Stimulated activated CD8-positive, alpha-beta memory T cell treated with anti-CD3 and anti-CD28 coated beads, Interleukin-2, amount 100 ng/mL, for 48 hours (primary cell): ENCODE measurements around the gene DTX3L.
"Not testable (repeated sequence)": the region's sequence is repeated elsewhere in the genome, so short reads cannot be mapped to it uniquely, and the experiment has no call there.

Experiments used
- DNase-seq, 2 donors: peaks; one replicate each; pipeline ENCODE4 v3.0.0-alpha.2; 2020; ENCODE audit warnings: low read depth in 2 of 2

The DTX3L gene

DNA sequence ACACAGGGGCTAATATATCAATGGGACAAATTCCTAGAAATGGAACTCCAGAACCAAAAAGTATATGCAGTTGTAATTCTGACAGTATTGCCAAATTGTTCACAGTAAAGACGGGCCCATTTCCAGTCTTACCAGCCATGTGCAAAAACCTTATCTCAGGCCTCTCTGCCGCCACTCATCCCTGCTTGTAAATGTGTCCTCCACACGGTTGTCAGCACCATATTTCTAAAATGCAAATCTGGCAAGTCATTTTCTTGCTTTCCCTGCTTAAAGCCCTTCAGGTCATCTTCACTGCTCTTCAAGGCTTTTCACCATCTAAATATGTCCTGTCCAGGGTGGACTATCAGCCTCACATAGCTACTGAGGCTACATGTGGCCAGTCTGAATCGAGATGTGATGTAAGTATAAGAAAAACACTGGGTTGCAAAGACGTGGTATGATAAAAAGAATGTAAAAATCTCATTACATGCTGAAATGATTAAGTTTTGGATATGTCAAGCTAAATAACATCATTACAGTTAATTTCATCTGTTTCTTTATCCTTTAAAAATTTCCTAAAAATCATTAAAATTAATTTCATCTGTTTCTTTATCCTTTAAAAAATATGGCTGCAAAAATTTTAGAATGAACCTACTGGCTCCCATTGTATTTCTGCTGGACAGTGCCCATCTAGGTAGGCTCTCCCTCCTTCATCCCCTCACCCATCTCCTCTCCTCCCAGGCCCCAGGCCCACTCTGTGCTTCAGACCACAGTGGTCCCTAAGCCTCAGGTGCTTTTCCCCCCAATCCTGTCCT, 1.0 kb upstream of the DTX3L start:
- no peak for DNase-seq

DNA sequence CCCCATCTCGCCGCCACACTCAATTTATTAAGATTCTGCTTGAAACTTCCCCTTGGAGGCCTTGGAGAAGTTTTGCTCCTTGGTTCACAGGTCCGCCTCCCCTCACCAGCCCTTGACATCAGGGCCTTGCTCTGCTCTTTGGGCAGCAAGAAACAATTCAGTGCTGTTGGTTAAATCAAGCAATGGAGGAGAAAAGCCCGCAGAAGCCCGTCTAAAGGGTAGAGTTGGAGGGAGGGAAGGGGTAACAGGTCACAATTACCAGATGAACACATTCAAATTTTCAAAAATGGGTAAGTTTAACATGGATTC, 467 bp upstream of the DTX3L start:
- no peak for DNase-seq

DNA sequence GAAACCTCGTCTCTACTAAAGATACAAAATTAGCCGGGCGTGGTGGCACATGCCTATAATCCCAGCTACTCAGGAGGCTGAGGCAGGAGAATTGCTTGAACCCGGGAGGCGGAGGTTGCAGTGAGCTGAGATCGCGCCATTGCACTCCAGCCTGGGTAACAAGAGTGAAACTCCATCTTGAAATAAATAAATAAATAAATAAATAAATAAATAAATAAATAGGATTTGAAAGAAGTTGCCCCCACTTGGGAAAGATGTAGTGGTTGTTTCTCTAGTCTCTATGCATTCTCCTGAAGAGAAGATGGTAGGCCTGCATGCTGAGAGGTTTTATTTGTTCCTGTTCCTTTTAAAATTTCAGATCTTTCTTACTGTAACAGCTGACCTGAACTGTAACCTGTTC, 4.0 kb downstream of the DTX3L start:
- not testable (repeated sequence) for DNase-seq

DNA sequence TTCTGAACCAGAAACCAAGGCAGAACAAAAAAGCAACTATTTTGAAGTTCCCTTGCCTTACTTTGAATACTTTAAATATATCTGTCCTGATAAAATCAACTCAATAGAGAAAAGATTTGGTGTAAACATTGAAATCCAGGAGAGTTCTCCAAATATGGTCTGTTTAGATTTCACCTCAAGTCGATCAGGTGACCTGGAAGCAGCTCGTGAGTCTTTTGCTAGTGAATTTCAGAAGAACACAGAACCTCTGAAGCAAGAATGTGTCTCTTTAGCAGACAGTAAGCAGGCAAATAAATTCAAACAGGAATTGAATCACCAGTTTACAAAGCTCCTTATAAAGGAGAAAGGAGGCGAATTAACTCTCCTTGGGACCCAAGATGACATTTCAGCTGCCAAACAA, 4.6 kb downstream of the DTX3L start:
- DNase-seq, result no peak

DNA sequence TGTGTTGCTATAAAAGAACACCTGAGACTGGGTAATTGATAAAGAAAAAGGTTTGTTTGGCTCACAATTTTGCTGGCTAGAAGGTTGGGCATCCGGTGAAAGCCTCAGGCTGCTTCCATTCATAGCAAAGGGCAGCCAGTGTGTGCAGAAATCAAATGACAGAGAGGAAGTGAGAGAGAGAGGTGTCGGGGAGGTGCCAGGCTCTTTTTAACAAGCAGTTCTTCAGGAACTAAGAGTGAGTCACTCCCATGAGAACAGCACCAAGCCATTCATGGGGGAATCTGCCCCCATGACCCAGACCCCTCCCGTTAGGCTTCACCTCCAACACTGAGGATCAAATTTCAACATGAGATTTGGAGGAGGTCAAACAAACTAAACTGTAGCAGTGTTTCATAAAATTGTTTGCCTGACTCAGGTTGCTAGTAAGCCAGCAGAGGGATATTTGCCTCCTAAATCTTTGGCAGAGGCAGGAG, 8.8 kb downstream of the DTX3L start:
- peak in 1 of 2 donors; percentile 8 for DNase-seq

DNA sequence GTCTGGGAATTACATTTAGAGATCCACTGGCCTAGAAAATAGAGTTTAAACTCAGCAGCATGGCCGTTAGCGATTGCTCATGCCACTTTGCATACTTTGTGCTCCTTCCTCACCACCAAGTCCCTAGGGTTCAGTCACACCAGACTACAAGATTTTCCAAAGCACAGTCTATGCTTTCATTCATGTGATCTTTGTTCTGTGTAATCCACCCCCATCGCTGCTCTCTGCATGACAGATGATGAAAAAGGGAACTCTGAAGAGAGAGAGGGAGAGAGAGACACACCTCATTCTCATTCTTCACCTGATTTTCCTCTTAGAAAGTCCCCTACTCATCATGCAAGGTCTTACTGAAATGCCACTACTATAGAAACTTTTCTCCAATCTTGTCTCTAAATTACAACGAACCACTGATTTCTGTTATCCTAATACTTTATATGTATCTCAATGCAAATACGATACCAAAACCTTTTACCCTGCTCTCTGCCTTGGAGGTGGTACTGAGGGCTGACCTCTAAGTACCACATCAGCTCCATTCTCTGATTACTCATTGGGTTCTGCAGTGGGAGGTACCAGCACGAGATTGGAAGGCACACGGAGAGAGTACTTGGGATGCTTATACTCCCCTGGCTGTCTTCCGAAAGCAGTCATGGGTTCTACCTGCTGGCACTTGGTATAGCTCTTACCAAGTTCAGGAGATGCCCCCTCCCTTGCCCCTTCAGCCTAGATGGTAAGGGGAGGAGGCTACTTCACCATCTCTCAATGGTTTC, 12.2 kb downstream of the DTX3L start:
- DNase-seq, result no peak

DNA sequence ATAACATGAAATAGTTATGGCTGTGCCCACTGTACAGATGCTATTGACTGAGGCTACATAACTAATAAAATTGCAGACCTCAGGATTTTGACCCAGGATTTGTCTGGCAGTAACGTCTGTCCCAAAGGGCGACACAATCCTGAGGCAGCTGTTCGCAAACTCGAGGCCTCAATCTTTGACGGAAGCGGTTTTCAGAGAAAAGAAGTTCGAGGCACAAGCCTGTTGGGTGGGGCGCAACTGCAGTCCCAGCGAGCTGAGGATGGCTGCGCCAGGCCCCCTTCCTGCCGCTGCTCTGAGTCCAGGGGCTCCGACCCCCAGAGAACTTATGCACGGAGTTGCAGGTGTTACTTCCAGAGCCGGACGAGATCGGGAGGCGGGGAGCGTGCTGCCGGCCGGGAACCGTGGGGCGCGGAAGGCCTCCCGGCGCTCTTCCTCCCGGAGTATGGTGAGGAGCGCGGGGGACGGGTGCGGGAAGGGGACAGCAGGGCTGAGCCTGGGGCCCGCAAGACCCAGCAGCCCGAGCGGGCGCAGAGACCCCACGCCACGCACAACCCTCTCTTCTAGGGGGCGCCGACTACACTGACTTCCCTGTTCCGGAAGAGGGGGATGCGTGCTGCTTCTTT, 13.4 kb downstream of the DTX3L start, which contains the start of gene PARP15:
PARP15 (plus strand) TSS at position 242 of the 623 bp plus-strand sequence; CDS start at position 260, 18 bp downstream.
- DNase-seq, result peak in 1 of 2 donors; percentile 18

DNA sequence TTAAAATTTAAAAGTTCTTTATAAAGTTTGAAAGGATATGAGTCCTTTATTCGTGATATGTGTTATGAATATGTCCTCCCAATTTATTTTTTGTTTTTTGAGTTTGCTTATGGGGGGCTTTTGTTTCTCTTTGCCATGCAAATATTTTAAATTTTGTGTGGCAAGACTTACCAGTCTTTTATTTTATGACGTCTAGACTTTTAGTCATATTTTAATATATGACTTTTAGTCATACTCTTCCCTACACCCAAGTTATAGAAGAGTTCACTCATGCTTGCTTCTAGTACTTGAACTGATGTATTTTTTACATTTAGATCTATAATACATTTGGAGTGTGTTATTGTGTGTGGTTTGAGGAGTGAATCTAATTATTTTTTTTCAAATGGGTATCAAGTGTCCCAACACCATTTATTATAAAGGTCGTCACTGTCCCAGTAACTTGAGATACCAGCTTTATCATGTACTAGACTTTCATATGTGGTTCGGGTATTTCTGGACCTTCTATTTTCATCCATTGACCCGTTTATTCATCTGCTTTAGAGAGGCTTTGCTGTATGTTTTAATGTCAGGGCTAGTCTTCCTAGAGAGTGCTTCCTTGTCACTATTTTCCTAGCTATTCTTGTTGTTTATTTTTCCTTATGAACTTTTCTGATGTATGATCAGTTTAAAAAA, 14.1 kb downstream of the DTX3L start:
- no peak for DNase-seq

DNA sequence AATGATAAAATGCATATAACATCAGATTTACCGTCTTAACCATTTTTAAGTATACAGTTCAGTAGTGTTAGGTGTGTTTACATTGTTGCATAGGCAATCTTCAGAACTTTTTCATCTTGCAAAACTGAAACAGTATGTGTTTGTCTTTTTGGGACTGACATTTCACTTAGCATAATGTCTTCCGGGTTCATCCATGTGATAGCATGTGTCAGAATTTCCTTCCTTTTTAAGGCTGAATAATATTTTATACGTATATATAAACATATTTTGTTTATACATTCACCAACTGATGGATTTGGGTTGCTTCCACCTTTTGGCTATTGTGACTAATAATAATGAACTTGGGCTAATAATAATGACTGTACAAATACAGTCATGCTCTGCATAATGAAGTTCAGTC, 16.3 kb downstream of the DTX3L start:
- DNase-seq, result no peak

DNA sequence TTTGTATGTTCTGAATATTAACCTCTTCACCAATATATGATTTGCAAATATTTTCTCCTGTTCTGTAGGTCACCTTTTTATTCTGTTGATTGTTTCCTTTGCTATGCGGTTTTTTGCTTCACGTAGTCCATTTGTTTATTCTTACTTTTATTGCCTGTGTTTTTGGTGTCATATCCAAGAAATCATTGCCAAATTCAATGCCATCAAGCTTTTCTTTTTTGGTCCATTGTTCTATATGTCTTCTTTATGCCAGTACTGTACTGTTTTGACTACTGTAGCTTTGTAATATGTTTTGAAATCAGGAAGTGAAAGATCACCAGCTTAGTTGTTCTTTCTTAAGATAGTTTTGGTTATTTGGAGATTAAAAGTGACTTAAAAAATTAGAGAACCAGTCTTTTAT, 17.5 kb downstream of the DTX3L start:
- no peak for DNase-seq

DNA sequence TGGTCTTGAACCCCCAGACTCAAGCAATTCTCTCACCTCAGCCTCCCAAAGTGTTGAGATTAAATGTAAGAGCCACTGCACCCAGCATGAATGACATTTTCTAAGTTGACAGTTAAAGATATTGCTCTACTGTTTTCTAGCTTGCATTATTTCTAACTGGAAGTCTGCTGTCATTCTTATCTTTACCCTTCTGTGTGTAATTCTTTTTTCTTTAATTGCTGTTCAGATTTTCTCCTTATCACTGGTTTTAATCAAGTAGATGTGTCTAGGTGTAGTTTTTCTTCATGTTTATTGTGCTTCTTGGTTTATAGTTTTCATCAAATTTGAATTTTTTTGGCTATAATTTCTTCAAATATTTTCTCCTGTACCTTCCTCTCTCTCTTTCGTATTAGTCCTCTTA, 18.3 kb downstream of the DTX3L start:
- DNase-seq, result no peak

DNA sequence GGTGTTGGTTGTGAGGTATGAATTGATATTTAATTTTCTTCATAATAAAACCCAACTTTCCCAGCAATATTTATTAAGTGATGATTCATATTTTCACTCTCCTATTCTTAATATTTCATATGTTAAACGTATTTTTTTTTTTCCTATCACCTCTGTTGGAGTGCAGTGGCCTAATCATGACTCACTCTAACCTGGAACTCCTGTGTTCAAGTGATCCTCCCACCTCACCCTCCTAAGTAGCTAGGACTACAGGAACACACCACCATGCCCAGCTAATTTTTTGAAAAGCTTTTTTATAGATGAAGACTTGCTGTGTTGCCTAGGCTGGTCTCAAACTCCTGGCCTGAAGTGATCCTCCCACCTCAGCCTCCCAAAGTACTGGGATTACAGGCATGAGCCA, 22.0 kb downstream of the DTX3L start:
- no peak for DNase-seq

DNA sequence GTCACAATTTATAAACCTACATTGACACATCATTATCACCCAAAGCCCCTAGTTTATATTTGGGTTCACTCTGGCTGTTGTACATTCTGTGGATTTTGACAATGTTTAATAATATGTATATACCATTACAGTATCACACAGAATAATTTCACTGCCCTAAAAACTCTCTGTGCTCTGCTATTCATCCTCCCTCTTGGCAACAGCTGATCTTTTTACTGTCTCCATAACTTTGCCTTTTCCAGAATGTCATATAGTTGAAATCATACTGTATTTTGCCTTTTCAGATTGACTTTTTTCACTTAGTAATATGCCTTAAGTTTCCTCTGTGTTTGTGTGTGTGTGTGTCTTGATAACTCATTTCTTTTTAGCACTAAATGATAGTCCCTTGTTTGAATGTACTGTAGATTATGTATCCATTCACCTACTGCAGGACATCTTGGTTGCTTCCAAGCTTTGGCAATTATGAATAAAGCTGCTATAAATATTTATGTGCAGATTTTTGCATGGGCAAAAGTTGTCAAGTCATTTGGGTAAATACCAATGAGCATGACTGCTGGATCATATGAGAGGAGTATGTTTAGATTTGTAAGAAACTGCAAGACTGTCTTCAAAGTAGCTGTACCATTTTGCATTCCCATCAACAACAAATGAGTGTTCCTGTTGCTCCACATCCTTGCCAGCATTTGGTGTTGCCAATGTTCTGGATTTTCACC, 22.8 kb downstream of the DTX3L start:
- no peak for DNase-seq

DNA sequence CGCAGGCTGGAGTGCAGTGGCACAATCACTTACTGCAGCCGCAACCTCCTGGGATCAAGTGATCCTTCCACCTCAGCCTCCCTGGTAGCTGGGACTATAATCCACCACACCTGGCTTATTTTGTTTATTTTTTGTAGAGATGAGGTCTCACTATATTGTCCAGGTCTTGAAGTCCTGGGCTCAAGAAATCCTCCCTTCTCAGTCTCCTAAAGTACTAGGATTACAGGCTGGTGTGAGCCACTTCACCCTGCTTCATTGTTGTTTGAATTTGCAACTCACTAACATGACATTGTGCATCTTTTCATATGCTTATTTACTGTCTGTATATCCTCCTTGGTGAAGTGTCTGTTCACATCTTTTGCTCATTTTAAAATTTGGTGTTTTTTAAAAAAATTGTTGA, 23.4 kb downstream of the DTX3L start:
- no peak for DNase-seq

DNA sequence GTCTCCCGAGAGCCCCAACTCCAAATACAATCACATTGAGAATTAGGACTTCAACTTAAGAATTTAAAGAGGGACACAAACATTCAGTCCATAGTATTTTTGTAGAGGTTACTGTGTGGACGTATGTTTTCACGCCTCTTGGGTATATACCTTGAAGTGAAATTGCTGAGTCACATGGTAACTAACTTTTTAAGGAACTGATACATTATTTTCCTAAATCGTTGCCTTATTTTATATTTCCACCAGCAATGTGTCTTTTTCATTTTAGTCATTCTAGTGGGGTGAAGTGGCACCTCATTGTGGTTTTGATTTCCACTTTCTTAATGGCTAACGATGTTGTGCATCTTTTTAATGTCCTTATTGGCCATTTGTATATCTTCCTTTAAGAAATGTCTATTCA, 25.2 kb downstream of the DTX3L start:
- no peak for DNase-seq

DNA sequence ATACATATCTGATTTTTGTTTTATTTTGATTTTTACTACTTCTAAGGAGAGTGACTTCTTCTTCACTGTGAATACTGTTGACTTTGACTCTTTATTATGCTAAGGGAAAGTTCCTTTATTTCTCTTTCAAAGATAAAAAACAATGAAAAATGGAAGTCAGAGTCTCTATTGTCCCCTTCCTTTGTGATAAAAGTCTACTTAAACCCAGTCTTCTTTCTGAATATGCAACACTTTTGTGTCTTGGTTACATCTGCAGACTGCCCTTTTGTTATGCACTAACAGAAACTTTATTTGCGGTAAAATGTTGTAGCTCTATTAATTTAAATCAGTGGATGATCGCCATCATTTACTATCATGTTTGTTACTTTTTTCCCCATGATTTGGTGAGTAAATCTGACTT, 26.5 kb downstream of the DTX3L start:
- no peak for DNase-seq

DNA sequence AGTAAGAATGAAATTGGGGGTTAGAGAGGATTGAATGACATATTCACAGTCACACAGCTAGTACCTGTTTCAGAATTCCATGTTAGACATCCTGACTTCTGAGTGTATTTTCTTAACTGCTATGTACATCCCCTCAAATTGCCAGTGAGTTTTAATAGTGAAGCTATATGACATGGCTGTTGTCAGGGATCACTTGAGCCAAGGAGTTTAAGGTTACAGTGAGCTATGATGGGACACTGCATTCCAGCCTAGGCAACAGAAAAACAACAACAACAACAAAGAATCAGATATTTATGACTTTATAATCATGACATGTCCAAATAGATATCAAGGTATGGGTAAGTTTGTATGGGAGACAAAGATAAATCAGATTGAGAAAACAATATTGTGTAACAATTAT, 29.9 kb downstream of the DTX3L start:
- no peak for DNase-seq

DNA sequence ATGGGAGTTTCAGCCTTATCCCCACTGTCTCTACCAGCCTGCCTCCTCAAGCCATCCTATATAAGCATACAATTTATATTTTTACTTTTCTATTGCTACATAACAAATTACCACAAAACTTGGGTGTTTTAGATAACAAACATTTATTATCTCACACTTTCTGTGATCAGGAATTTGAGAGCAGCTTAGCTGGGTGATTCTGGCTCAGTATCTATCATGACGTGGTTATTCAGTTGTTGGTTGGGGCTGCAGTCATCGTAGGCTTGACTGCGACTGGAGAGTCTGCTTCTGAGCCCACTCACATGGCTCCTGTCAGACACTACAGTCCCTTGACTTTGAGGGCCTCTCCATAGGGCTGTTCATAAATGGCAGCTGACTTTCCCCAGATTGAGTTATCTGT, 34.0 kb downstream of the DTX3L start:
- no peak for DNase-seq

DNA sequence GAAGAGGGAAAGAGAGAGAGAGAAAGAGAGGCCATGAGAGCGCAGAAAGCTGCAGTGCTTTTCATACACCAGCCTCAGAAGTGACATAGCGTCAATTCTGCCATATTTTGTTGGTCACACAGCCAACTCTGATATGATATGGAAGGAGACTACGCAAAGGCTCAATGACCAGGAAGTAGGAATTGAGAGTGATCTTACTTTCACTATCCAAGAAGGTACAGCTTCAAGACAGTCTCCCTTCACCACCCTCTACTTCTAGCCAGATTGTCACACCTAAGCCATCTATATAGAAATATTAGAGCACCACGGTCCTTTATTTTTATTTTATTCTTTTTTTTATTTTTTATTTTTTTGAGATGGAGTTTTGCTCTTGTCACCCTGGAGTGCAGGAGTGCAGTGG, 34.4 kb downstream of the DTX3L start:
- no peak for DNase-seq

DNA sequence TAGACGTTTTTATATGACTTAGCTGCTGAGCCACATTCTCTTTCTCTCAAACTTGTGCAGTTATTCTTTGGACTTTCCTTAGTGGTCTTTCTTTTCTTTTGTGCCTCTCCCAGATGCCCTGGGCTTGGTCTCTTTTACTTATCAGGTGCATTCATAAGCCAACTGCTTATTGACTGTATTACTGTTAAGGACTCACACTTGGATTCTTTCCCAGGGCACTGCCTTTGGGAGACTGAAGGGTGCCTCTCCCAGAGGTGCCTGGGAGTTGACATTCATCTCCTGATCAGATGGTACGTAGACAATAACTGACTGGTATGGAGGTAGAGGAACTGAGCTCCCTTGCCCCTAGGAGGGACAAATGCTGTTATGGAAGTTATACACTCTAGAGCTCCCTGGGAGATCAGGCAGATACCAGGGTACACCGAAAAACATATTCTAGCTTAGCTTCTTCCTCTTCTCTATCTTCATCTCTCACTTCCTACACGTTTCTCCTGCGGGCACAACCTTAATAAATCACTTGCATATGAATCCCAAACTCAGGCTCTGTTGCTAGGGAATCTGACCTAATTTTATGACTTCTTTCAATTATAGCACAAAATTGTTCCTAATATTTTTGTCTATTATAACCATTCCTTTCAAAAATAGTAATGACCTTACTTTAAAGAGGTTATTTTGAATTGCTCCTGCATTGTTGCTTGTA, 38.0 kb downstream of the DTX3L start:
- no peak for DNase-seq

DNA sequence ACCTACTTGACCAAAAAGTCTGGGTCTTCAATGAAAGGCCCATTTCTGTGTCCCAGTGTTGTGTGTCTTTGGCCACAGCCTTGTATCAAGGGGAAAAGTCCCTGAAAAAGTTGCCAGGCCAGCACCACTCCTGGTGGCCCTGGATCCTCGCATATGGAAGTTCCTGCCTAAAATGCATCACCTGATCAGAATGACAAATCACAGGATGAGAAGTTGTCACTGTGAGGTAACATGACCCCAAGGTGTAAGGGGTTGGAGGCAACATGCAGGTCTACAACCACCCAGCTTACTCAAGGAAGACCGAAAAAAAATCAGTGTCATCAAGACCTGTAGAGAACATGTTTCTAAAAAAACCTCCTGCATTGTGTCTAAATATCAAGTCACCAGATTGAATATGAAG, 38.9 kb downstream of the DTX3L start:
- no peak for DNase-seq
